ENCODE data around the gene NKAIN2. TPM values are rescaled to one million over a fixed set of nuclear protein-coding genes. Genes with fewer than 3 reads are reported as not detected.

Gene NKAIN2
- total and polyA plus RNA-seq, 2 experiments from 2014 or later = 0.22 TPM; not detected in 1

GRCh38 chr6:123859291-123859690, 55.6 kb downstream of the NKAIN2 start:
- DNase-seq (ENCODE audit: low read depth in 1 of 2, low spot score in 1 of 2) = no peak
- Histone ChIP-seq H3K4me3 (no peak overlapping the region), H3K36me3 (no peaks in the 10 kb centered on the region), H3K9me3 (ENCODE audit: low read depth) (no peaks in the 10 kb centered on the region), H3K4me1 (ENCODE audit: low read depth) (no peaks in the 10 kb centered on the region), H3K27me3 (peaks cover 8% of the 10 kb centered on the region), H3K27ac (no peak overlapping the region)
- no peak for TF ChIP-seq CTCF (IDR thresholded peaks at IDR 0.05; ENCODE audit: low read depth, low read length)

GRCh38 chr6:123869334-123869733, 65.7 kb downstream of the NKAIN2 start:
- H3K9me3 ChIP-seq (ENCODE audit: low read depth) = no peaks in the 10 kb centered on the region
- H3K27ac ChIP-seq = no peak overlapping the region
- no peak for DNase-seq (ENCODE audit: low read depth in 1 of 2, low spot score in 1 of 2)
- no peak for TF ChIP-seq CTCF (IDR thresholded peaks at IDR 0.05; ENCODE audit: low read depth, low read length)
- H3K27me3 ChIP-seq = no peaks in the 10 kb centered on the region
- H3K4me3 ChIP-seq = no peak overlapping the region
- H3K36me3 ChIP-seq = no peaks in the 10 kb centered on the region
- no peaks in the 10 kb centered on the region for H3K4me1 ChIP-seq (ENCODE audit: low read depth)

- Histone ChIP-seq H3K4me3 (no peak overlapping the region), H3K4me1 (ENCODE audit: low read depth) (no peaks in the 10 kb centered on the region), H3K9me3 (ENCODE audit: low read depth) (no peaks in the 10 kb centered on the region), H3K36me3 (no peaks in the 10 kb centered on the region), H3K27ac (no peak overlapping the region), H3K27me3 (no peaks in the 10 kb centered on the region)
- TF ChIP-seq CTCF (IDR thresholded peaks at IDR 0.05; ENCODE audit: low read depth, low read length) = no peak
- no peak for DNase-seq (ENCODE audit: low read depth in 1 of 2, low spot score in 1 of 2)
Measured at GRCh38 chr6:123873974-123874373, 70.3 kb downstream of the NKAIN2 start.

GRCh38 chr6:123875784-123876183, 72.1 kb downstream of the NKAIN2 start:
- TF ChIP-seq CTCF (IDR thresholded peaks at IDR 0.05; ENCODE audit: low read depth, low read length) = no peak
- Histone ChIP-seq H3K36me3 (no peaks in the 10 kb centered on the region), H3K4me1 (ENCODE audit: low read depth) (no peaks in the 10 kb centered on the region), H3K27me3 (no peaks in the 10 kb centered on the region), H3K4me3 (no peak overlapping the region), H3K9me3 (ENCODE audit: low read depth) (no peaks in the 10 kb centered on the region), H3K27ac (no peak overlapping the region)
- DNase-seq (ENCODE audit: low read depth in 1 of 2, low spot score in 1 of 2) = no peak

- no peak overlapping the region for H3K4me3 ChIP-seq
- no peak for TF ChIP-seq CTCF (IDR thresholded peaks at IDR 0.05; ENCODE audit: low read depth, low read length)
- H3K36me3 ChIP-seq = no peaks in the 10 kb centered on the region
- no peaks in the 10 kb centered on the region for H3K27me3 ChIP-seq
- no peak for DNase-seq (ENCODE audit: low read depth in 1 of 2, low spot score in 1 of 2)
- no peaks in the 10 kb centered on the region for H3K9me3 ChIP-seq (ENCODE audit: low read depth)
- H3K4me1 ChIP-seq (ENCODE audit: low read depth) = no peaks in the 10 kb centered on the region
- H3K27ac ChIP-seq = no peak overlapping the region
Measured at GRCh38 chr6:123879749-123880148, 76.1 kb downstream of the NKAIN2 start.

Measured in cardiac muscle cell (in vitro differentiated cells and primary cell).